ENCODE data around the gene ULK4. TPM values are rescaled to one million over a fixed set of nuclear protein-coding genes. Genes with fewer than 3 reads are reported as not detected.
"Not testable (repeated sequence)": the region's sequence is repeated elsewhere in the genome, so short reads cannot be mapped to it uniquely, and the experiment has no call there.

ULK4 gene
- total RNA-seq, 2 experiments from 2014 or later, result 6.8 to 6.9 TPM

DNA sequence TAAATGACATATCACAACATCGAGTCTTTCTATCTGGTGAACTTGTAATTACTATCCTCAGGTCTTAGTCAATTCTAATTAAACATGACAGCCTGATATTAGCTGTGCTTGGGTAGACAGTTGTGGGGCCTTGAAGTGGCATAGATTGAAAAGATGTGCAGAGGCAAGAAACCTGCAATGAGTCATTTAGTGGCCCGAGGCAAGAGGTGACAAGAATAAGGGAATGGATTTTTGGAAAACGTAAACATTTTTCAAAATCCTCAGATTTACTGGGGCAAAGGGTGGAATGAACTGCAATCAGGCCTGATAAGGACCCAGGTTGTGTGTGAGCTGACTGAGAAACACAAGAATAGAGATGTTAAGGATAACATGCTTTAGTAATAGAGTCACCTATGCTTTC is 29.5 kb upstream of the ULK4 start:
- TF ChIP-seq, protein P1, sequence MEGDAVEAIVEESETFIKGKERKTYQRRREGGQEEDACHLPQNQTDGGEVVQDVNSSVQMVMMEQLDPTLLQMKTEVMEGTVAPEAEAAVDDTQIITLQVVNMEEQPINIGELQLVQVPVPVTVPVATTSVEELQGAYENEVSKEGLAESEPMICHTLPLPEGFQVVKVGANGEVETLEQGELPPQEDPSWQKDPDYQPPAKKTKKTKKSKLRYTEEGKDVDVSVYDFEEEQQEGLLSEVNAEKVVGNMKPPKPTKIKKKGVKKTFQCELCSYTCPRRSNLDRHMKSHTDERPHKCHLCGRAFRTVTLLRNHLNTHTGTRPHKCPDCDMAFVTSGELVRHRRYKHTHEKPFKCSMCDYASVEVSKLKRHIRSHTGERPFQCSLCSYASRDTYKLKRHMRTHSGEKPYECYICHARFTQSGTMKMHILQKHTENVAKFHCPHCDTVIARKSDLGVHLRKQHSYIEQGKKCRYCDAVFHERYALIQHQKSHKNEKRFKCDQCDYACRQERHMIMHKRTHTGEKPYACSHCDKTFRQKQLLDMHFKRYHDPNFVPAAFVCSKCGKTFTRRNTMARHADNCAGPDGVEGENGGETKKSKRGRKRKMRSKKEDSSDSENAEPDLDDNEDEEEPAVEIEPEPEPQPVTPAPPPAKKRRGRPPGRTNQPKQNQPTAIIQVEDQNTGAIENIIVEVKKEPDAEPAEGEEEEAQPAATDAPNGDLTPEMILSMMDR (IDR thresholded peaks at IDR 0.05), result no peak
- Mint-ChIP-seq H3K4me1 (ENCODE audit: low read depth) (no peaks in the 10 kb centered on the region), H3K36me3 (ENCODE audit: low read depth) (no peaks in the 10 kb centered on the region), H3K4me3 (no peak overlapping the region), H3K9me3 (no peaks in the 10 kb centered on the region), H3K27ac (no peak overlapping the region), H3K27me3 (peaks cover 4% of the 10 kb centered on the region)
- DNase-seq (no peak), ATAC-seq (no peak)
- ChIA-PET POLR2A (no interaction called here), CTCF (interaction anchor here (1.0 kb wide), 1 partner anchor 108 kb away, joined by 3 read pairs; no protein-coding TSS in a partner anchor)
- intact Hi-C loops (cut with micrococcal nuclease), result no loop called here

GRCh38 chr3:41989518-41989917 is 27.6 kb upstream of the ULK4 start:
- DNase-seq (no peak), ATAC-seq (no peak)
- Mint-ChIP-seq H3K27ac (no peak overlapping the region), H3K4me1 (ENCODE audit: low read depth) (no peaks in the 10 kb centered on the region), H3K9me3 (no peaks in the 10 kb centered on the region), H3K27me3 (peaks cover 2% of the 10 kb centered on the region), H3K36me3 (ENCODE audit: low read depth) (no peaks in the 10 kb centered on the region), H3K4me3 (no peak overlapping the region)
- ChIA-PET POLR2A (no interaction called here), CTCF (interaction anchor here (1.7 kb wide), 1 partner anchor 110 kb away, joined by 5 read pairs; no protein-coding TSS in a partner anchor)
- TF ChIP-seq, protein P1 (IDR thresholded peaks at IDR 0.05), result no peak
- intact Hi-C loops (cut with micrococcal nuclease), result no loop called here

DNA sequence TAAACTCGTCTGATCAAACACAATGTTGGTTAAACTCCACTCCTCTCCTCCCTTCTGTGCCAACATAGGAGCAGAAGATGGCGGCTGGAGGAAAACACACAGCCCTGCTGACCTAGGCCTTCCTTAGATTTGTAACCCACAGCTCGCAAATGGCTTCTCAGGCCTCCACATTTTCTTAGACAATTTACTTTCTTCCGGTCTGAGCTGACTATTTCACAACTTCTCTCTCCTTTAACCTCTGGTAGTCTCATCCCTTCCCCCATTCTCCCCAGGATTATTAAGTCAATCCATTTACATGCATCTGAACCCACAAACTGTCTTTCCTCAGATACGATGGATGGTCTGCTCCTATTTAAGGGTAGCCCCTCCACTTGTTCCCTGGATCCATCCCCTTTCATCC is 25.7 kb upstream of the ULK4 start:
- intact Hi-C loops (cut with micrococcal nuclease), result no loop called here
- no peaks in the 10 kb centered on the region for H3K4me1 Mint-ChIP-seq (ENCODE audit: low read depth)
- TF ChIP-seq, protein P1 (IDR thresholded peaks at IDR 0.05), result no peak
- no peaks in the 10 kb centered on the region for H3K36me3 Mint-ChIP-seq (ENCODE audit: low read depth)
- H3K4me3 Mint-ChIP-seq, result no peak overlapping the region
- no peak for ATAC-seq
- no peaks in the 10 kb centered on the region for H3K9me3 Mint-ChIP-seq
- DNase-seq, result no peak
- POLR2A ChIA-PET, result no interaction called here
- H3K27ac Mint-ChIP-seq, result no peak overlapping the region
- CTCF ChIA-PET, result interaction anchor here (1.7 kb wide), 1 partner anchor 203 kb away, joined by 4 read pairs; no protein-coding TSS in a partner anchor
- H3K27me3 Mint-ChIP-seq, result no peaks in the 10 kb centered on the region

GRCh38 chr3:41986561-41986960 is 24.7 kb upstream of the ULK4 start:
- Mint-ChIP-seq H3K36me3 (ENCODE audit: low read depth) (no peaks in the 10 kb centered on the region), H3K27me3 (no peaks in the 10 kb centered on the region), H3K9me3 (no peaks in the 10 kb centered on the region), H3K27ac (no peak overlapping the region), H3K4me3 (no peak overlapping the region), H3K4me1 (ENCODE audit: low read depth) (no peaks in the 10 kb centered on the region)
- CTCF ChIA-PET, result no interaction called here
- intact Hi-C loops (cut with micrococcal nuclease), result no loop called here
- DNase-seq, result no peak
- ATAC-seq, result no peak
- POLR2A ChIA-PET, result interaction anchor here (0.5 kb wide), 1 partner anchor 94 kb away, joined by 3 read pairs; no protein-coding TSS in a partner anchor
- TF ChIP-seq, protein P1 (IDR thresholded peaks at IDR 0.05), result no peak

DNA sequence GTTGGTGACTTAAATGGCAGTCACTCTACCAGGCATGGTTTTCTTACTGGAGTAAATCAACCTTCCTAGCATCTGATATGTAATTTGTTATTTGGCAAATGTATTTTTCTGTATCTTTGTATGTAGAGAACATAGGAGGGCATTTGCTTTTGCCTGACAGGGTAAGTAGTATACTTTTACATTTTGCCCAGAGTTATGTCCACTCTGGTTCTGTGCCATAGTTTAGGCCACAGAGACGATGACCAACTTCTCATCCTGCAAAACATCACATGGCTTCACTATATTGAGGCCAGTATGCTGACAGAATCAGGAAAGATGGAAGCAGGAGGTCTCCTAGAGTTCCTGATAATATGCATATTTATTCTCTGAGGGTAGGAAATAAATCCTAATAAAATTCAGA is 23.1 kb upstream of the ULK4 start:
- Mint-ChIP-seq H3K36me3 (ENCODE audit: low read depth) (no peaks in the 10 kb centered on the region), H3K27ac (no peak overlapping the region), H3K4me1 (ENCODE audit: low read depth) (no peaks in the 10 kb centered on the region), H3K9me3 (no peaks in the 10 kb centered on the region), H3K27me3 (no peaks in the 10 kb centered on the region), H3K4me3 (no peak overlapping the region)
- TF ChIP-seq, protein P1 (IDR thresholded peaks at IDR 0.05), result no peak
- no peak for ATAC-seq
- intact Hi-C loops (cut with micrococcal nuclease), result no loop called here
- CTCF ChIA-PET, result no interaction called here
- no peak for DNase-seq
- POLR2A ChIA-PET, result no interaction called here

GRCh38 chr3:41983091-41983490 is 21.2 kb upstream of the ULK4 start:
- H3K4me1 Mint-ChIP-seq (ENCODE audit: low read depth); DNase-seq; POLR2A ChIA-PET; H3K9me3 Mint-ChIP-seq; H3K27me3 Mint-ChIP-seq; H3K4me3 Mint-ChIP-seq; ATAC-seq; CTCF ChIA-PET; H3K36me3 Mint-ChIP-seq (ENCODE audit: low read depth); intact Hi-C loops (cut with micrococcal nuclease); H3K27ac Mint-ChIP-seq: not testable (repeated sequence)

DNA sequence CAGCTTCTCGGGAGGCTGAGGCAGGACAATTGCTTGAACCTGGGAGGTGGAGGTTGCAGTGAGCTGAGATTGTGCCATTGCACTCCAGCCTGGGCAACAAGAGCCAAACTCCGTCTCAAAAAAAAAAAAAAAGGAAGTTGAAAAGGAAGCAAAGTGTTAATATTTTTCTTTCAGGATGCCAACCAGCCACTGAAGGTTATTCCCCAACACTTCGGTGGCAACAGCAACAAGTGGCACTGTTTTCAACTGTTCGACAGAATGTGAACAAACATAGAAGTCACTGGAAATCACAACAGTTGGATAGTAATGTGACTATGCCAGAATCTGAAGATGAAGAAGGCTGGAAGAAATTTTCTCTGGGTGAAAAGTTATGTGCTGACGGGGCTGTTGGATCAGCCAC is 15.5 kb upstream of the ULK4 start:
- H3K27me3 Mint-ChIP-seq; H3K27ac Mint-ChIP-seq; H3K36me3 Mint-ChIP-seq (ENCODE audit: low read depth); H3K4me3 Mint-ChIP-seq; POLR2A ChIA-PET; H3K4me1 Mint-ChIP-seq (ENCODE audit: low read depth); CTCF ChIA-PET; DNase-seq; intact Hi-C loops (cut with micrococcal nuclease); ATAC-seq; H3K9me3 Mint-ChIP-seq: not testable (repeated sequence)

All from activated CD8-positive, alpha-beta T cell treated with anti-CD3 and anti-CD28 coated beads for 36 hours (primary cell).